ENCODE measurements around the gene NEU1. TPM values are rescaled to one million over a fixed set of nuclear protein-coding genes. Genes with fewer than 3 reads are reported as not detected.

Gene NEU1
- total and polyA plus RNA-seq, 10 donors, result 14.0 to 60.7 (median 37.8) TPM

GRCh38 chr6:31892821-31893220, 30.2 kb upstream of the NEU1 start:
- Histone ChIP-seq H3K27me3 (replicated peaks in 1 of 7) (no peaks in the 10 kb centered on the region), H3K4me1 (peaks cover 8 to 26% (median 12%) of the 10 kb centered on the region in 6 donors), H3K36me3 (peaks cover 0 to 86% (median 57%) of the 10 kb centered on the region in 6 donors), H3K4me3 (no peak overlapping the region), H3K9me3 (no peaks in the 10 kb centered on the region), H3K27ac (no peak overlapping the region)
- WGBS, 5 donors, result 58 to 100% (median 76%) methylated on average over 2 to 6 of the region's 6 CpGs
- intact Hi-C loops (cut with DNase I; ENCODE audit: low total_unique reads), result no loop called here
- no peak for TF ChIP-seq POLR2A (IDR thresholded peaks at IDR 0.05)
- no peak for TF ChIP-seq CTCF (IDR thresholded peaks at IDR 0.05 in 8 of 11, conservative IDR thresholded peaks at IDR 0.05 in 3 of 11)
- TF ChIP-seq POLR2AphosphoS5 (IDR thresholded peaks at IDR 0.05), result no peak
- DNase-seq, result no peak

GRCh38 chr6:31889331-31889972, 26.8 kb upstream of the NEU1 start:
- TF ChIP-seq POLR2A (IDR thresholded peaks at IDR 0.05) (no peak), POLR2AphosphoS5 (IDR thresholded peaks at IDR 0.05) (no peak), CTCF (IDR thresholded peaks at IDR 0.05 in 8 of 11, conservative IDR thresholded peaks at IDR 0.05 in 3 of 11) (no peak)
- Histone ChIP-seq H3K9me3 (no peaks in the 10 kb centered on the region), H3K4me3 (no peak overlapping the region), H3K4me1 (peaks cover 0 to 8% (median 0%) of the 10 kb centered on the region in 6 donors), H3K36me3 (peaks cover 7 to 100% (median 81%) of the 10 kb centered on the region in 6 donors), H3K27ac (no peak overlapping the region), H3K27me3 (replicated peaks in 1 of 7) (no peaks in the 10 kb centered on the region)
- intact Hi-C loops (cut with DNase I; ENCODE audit: low total_unique reads), result no loop called here
- DNase-seq, result no peak
- 85 to 94% (median 90%) methylated on average over 3 of the region's 3 CpGs for WGBS, 5 donors

GRCh38 chr6:31888276-31889258, 25.9 kb upstream of the NEU1 start:
- H3K9me3 ChIP-seq, result no peaks in the 10 kb centered on the region
- peaks cover 7 to 100% (median 84%) of the 10 kb centered on the region in 6 donors for H3K36me3 ChIP-seq
- peaks cover 0 to 8% (median 0%) of the 10 kb centered on the region in 6 donors for H3K4me1 ChIP-seq
- TF ChIP-seq POLR2A (IDR thresholded peaks at IDR 0.05) (no peak), POLR2AphosphoS5 (IDR thresholded peaks at IDR 0.05) (peak in 1 of 3 donors; percentile 54), CTCF (IDR thresholded peaks at IDR 0.05 in 8 of 11, conservative IDR thresholded peaks at IDR 0.05 in 3 of 11) (peak in 10 of 11 experiments; percentile 24 to 83 (median 59))
- peak; percentile 84 for DNase-seq
- WGBS, 5 donors, result 81 to 90% (median 84%) methylated on average over 30 to 43 of the region's 43 CpGs
- no peak overlapping the region for H3K4me3 ChIP-seq
- intact Hi-C loops (cut with DNase I; ENCODE audit: low total_unique reads), result no loop called here
- H3K27ac ChIP-seq, result no peak overlapping the region
- H3K27me3 ChIP-seq (replicated peaks in 1 of 7), result no peaks in the 10 kb centered on the region

Measured in spleen (tissue), 11 donors.